IMR-90 (cell line): ENCODE data around the gene TNFRSF1A. TPM values are rescaled to one million over a fixed set of nuclear protein-coding genes. Genes with fewer than 3 reads are reported as not detected.

Experiments
- ATAC-seq: fragments of 200-7000 bp; cut with Tn5 transposase; 2 replicates; pipeline ENCODE4 v1.9.1; 2020; ENCODE audit warnings: low read depth, mild to moderate bottlenecking, moderate library complexity
- BruUV-seq: library from RNA; stranded (reverse); fragments of 400-500 nt; replicated peaks from 2 replicates; lab custom pipeline; 2021; lab: Mats Ljungman, UMichigan
- CTCF ChIA-PET: fragments of 300-600 bp; formaldehyde crosslinking; extraction: SDS; loops from one replicate; lab custom pipeline; 2021; ENCODE audit warnings: antibody characterized with exemption; lab: Yijun Ruan, JAX
- POLR2A ChIA-PET: fragments of 300-600 bp; sonication (Branson Sonifier 250); formaldehyde crosslinking; loops from one replicate; lab custom pipeline; 2022; ENCODE audit warnings: antibody characterized with exemption; ENCODE audit not compliant: unreplicated experiment; lab: Charles Lee
- DNase-seq: peaks from one replicate; pipeline ENCODE4 v3.0.0; 2013
- H2AFZ ChIP-seq: replicated peaks from 2 replicates; pipeline ENCODE3; 2013; ENCODE audit warnings: low read length, mild to moderate bottlenecking; ENCODE audit not compliant: poor library complexity
- H2AK5ac ChIP-seq: 2 replicates; pipeline ENCODE4 v1.6.1; 2013; ENCODE audit warnings: low read depth, low read length, inconsistent platforms
- H2AK9ac ChIP-seq: replicated peaks from 2 replicates; pipeline ENCODE3; 2013; ENCODE audit warnings: mild to moderate bottlenecking, low read depth, low read length, moderate library complexity; ENCODE audit not compliant: poor library complexity
- H2BK120ac ChIP-seq: 2 replicates; pipeline ENCODE4 v1.6.1; 2013; ENCODE audit warnings: low read depth, low read length, inconsistent platforms
- H2BK15ac ChIP-seq: 3 replicates; pipeline ENCODE4 v1.6.1; 2013; ENCODE audit warnings: low read depth, low read length, inconsistent platforms
- H2BK20ac ChIP-seq: 2 replicates; pipeline ENCODE4 v1.6.1; 2013; ENCODE audit warnings: low read depth, mild to moderate bottlenecking, inconsistent platforms, low read length, moderate library complexity
- H2BK5ac ChIP-seq: 2 replicates; pipeline ENCODE4 v1.6.1; 2013; ENCODE audit warnings: mild to moderate bottlenecking, low read depth, low read length, inconsistent platforms; ENCODE audit not compliant: poor library complexity, severe bottlenecking
- H3K14ac ChIP-seq: replicated peaks from 2 replicates; pipeline ENCODE4 v1.6.1; 2013; ENCODE audit warnings: low read depth, low read length, inconsistent platforms
- H3K18ac ChIP-seq: 2 replicates; pipeline ENCODE4 v1.6.1; 2013; ENCODE audit warnings: low read depth, low read length, control low read depth
- H3K23ac ChIP-seq: 2 replicates; pipeline ENCODE4 v1.6.1; 2013; ENCODE audit warnings: low read depth, low read length, inconsistent platforms
- H3K27ac ChIP-seq: 2 replicates; pipeline ENCODE4 v1.5.1; 2013; ENCODE audit warnings: mild to moderate bottlenecking, control low read depth, low read length; ENCODE audit not compliant: insufficient read depth
- H3K27me3 ChIP-seq: 2 replicates; pipeline ENCODE4 v1.6.1; 2013; ENCODE audit warnings: low read length; ENCODE audit not compliant: control insufficient read depth, insufficient read depth
- H3K36me3 ChIP-seq: 2 replicates; pipeline ENCODE4 v1.6.1; 2013; ENCODE audit warnings: low read length, mixed read lengths; ENCODE audit not compliant: control insufficient read depth, insufficient read depth
- H3K4ac ChIP-seq: 2 replicates; pipeline ENCODE4 v1.6.1; 2013; ENCODE audit warnings: low read depth, low read length, inconsistent platforms
- H3K4me1 ChIP-seq: 2 replicates; pipeline ENCODE4 v1.6.1; 2013; ENCODE audit warnings: low read length, mixed read lengths; ENCODE audit not compliant: control insufficient read depth, insufficient read depth
- H3K4me2 ChIP-seq: 2 replicates; pipeline ENCODE4 v1.6.1; 2013; ENCODE audit warnings: low read depth, mild to moderate bottlenecking, control low read depth, low read length, moderate library complexity
- H3K4me3 ChIP-seq: 2 replicates; pipeline ENCODE4 v1.5.1; 2013; ENCODE audit warnings: low read depth, mild to moderate bottlenecking, control low read depth, low read length, moderate library complexity; ENCODE audit not compliant: insufficient read depth
- H3K56ac ChIP-seq: 2 replicates; pipeline ENCODE4 v1.6.1; 2013; ENCODE audit warnings: low read length, inconsistent platforms; ENCODE audit not compliant: insufficient read depth; ENCODE audit errors: extremely low read depth
- H3K79me1 ChIP-seq, 2 experiments: 2 replicates each; pipeline ENCODE4 v1.6.1; 2013; ENCODE audit warnings: low read length in 2 of 2, inconsistent platforms in 1 of 2, low read depth in 1 of 2
- H3K9ac ChIP-seq: 2 replicates; pipeline ENCODE4 v1.6.1; 2013; ENCODE audit warnings: low read depth, low read length, control low read depth
- H3K9me1 ChIP-seq: 2 replicates; pipeline ENCODE4 v1.6.1; 2013; ENCODE audit warnings: low read length, inconsistent platforms; ENCODE audit not compliant: insufficient read depth
- H3K9me3 ChIP-seq: 2 replicates; pipeline ENCODE4 v1.6.1; 2013; ENCODE audit warnings: low read length; ENCODE audit not compliant: control insufficient read depth, insufficient read depth
- H4K20me1 ChIP-seq: 2 replicates; pipeline ENCODE4 v1.6.1; 2013; ENCODE audit warnings: low read length, inconsistent platforms; ENCODE audit not compliant: insufficient read depth
- H4K5ac ChIP-seq: 2 replicates; pipeline ENCODE4 v1.6.1; 2013; ENCODE audit warnings: mild to moderate bottlenecking, low read depth, low read length, control low read depth
- H4K8ac ChIP-seq, 2 experiments: 2 replicates each; pipeline ENCODE4 v1.6.1; 2013; ENCODE audit warnings: low read depth in 2 of 2, low read length in 2 of 2, control low read depth in 1 of 2, inconsistent platforms in 1 of 2
- H4K91ac ChIP-seq: 2 replicates; pipeline ENCODE4 v1.6.1; 2013; ENCODE audit warnings: low read depth, low read length, inconsistent platforms; ENCODE audit not compliant: insufficient read depth
- CEBPB ChIP-seq: IDR thresholded peaks from 2 replicates; pipeline ENCODE4 v1.6.1; 2012; ENCODE audit warnings: low read depth, low read length, improper control_type of control experiment
- POLR2A ChIP-seq: IDR thresholded peaks from 2 replicates; pipeline ENCODE4 v1.6.1; 2012; ENCODE audit warnings: mild to moderate bottlenecking, low read depth, low read length
- RAD21 ChIP-seq: IDR thresholded peaks from 2 replicates; pipeline ENCODE4 v1.6.1; 2012; ENCODE audit warnings: low read length, improper control_type of control experiment
- RFX5 ChIP-seq: IDR thresholded peaks from 2 replicates; pipeline ENCODE4 v1.8.0; 2012; ENCODE audit warnings: low read depth, mild to moderate bottlenecking, low read length, moderate library complexity
- SMC3 ChIP-seq: fragments of 150-350 bp; IDR thresholded peaks from 2 replicates; pipeline ENCODE4 v1.6.1; 2016; ENCODE audit warnings: low read depth, mild to moderate bottlenecking, antibody characterized with exemption, low read length, moderate library complexity
- WGBS, 2 experiments: methylation state at CpG; one replicate each; pipeline versions ENCODE4 v1.1.5 to v1.1.7; 2013; ENCODE audit warnings: missing lambda C conversion rate in 2 of 2; ENCODE audit not compliant: insufficient read length in 1 of 2; ENCODE audit errors: extremely low coverage in 2 of 2; 5-methylcytosine and 5-hydroxymethylcytosine counted together
- dilution Hi-C: fragments of 300-500 bp; cut with HindIII; formaldehyde crosslinking; loops from one replicate; pipeline ENCODE4 v1.14.3; 2018; ENCODE audit warnings: low sequenced_read_pairs; ENCODE audit not compliant: unreplicated experiment
- in situ Hi-C: fragments of 300-500 bp; cut with MboI; formaldehyde crosslinking; loops from 3 replicates; pipeline ENCODE4 v1.14.3; 2019; ENCODE audit warnings: low sequenced_read_pairs, inconsistent platforms, mixed read lengths
- intact Hi-C: fragments of 100-400 bp; cut with micrococcal nuclease; formaldehyde crosslinking; loops from 2 replicates; pipeline ENCODE4 v1.10.0; 2022
- polyA plus RNA-seq, 3 experiments: library from polyadenylated mRNA; depleted of rRNA; stranded (reverse); fragments of >200 nt; gene quantifications; 2 replicates each; pipeline ENCODE4 v1.2.3, GENCODE V29; 2012; ENCODE audit warnings: low replicate concordance in 1 of 3
- total RNA-seq: library from RNA; depleted of rRNA; stranded (reverse); fragments of >200 nt; gene quantifications from 2 replicates; pipeline ENCODE4 v1.2.3, GENCODE V29; 2012
- TF ChIP-seq, protein P1 (sequence below): conservative IDR thresholded peaks from 2 replicates; pipeline ENCODE4 v1.5.1; 2012; ENCODE audit warnings: mild to moderate bottlenecking, low read depth, low read length, improper control_type of control experiment

TNFRSF1A gene
- total and polyA plus RNA-seq, 2 of the 4 experiments (the other 2 are of a cell fraction): 79.6 to 136 TPM

- WGBS, 2 experiments: no CpG with 5 or more reads among the region's 5 CpGs
- Histone ChIP-seq H3K4ac (peak overlapping the region; percentile 71; the same call in 1 of the 2 replicates), H3K14ac (peak overlapping the region; percentile 67; the same call in 1 of the 2 replicates), H3K4me2 (peak overlapping the region; percentile 82), H3K9me3 (no peaks in the 10 kb centered on the region), H3K36me3 (no peaks in the 10 kb centered on the region), H2BK15ac (peak overlapping the region; percentile 67; the same call in 2 of the 3 replicates), H3K4me3 (no peak overlapping the region), H2AK9ac (no peak overlapping the region), H3K18ac (peak overlapping the region; percentile 80; the same call in 1 of the 2 replicates), H3K27me3 (no peaks in the 10 kb centered on the region), H2BK120ac (peak overlapping the region; percentile 81), H3K9me1 (no peaks in the 10 kb centered on the region), H3K9ac (no peak overlapping the region), H3K23ac (no peak overlapping the region; the same call in 1 of the 2 replicates), H4K5ac (0 out of 2 replicates have a peak overlapping the region, but pooled peaks have one; percentile 80), H3K56ac (no peak overlapping the region), H2BK5ac (peak overlapping the region; percentile 98), H3K4me1 (peaks cover 9% of the 10 kb centered on the region), H4K91ac (peak overlapping the region; percentile 20; the same call in 1 of the 2 replicates), H2AFZ (no peak overlapping the region), H4K8ac (peak overlapping the region; percentile 40 to 72; a peak in 3 of 4 replicates), H3K79me1 (no peaks in the 10 kb centered on the region), H3K27ac (peak overlapping the region; percentile 73; the same call in 1 of the 2 replicates), H2BK20ac (peak overlapping the region; percentile 94), H4K20me1 (no peaks in the 10 kb centered on the region), H2AK5ac (peak overlapping the region; percentile 91)
- in situ Hi-C loops: loop anchor here (5.0 to 25.0 kb wide), 2 partner anchors 301 to 826 kb away; no protein-coding TSS in a partner anchor
- intact Hi-C loops: loop anchor here (10.0 kb wide), 1 partner anchor 783 kb away; no protein-coding TSS in a partner anchor
- ChIA-PET CTCF (interaction anchor here (0.6 kb wide), 1 partner anchor 172 kb away, joined by 3 read pairs; no protein-coding TSS in a partner anchor), POLR2A (no interaction called here)
- peak; percentile 88 for DNase-seq
- ATAC-seq: peak; percentile 2; the same call in 1 of the 2 replicates
- dilution Hi-C loops: no loop called here
- TF ChIP-seq RFX5 (no peak), RAD21 (no peak), POLR2A (no peak), SMC3 (no peak), CEBPB (no peak)
- TF ChIP-seq, protein P1, sequence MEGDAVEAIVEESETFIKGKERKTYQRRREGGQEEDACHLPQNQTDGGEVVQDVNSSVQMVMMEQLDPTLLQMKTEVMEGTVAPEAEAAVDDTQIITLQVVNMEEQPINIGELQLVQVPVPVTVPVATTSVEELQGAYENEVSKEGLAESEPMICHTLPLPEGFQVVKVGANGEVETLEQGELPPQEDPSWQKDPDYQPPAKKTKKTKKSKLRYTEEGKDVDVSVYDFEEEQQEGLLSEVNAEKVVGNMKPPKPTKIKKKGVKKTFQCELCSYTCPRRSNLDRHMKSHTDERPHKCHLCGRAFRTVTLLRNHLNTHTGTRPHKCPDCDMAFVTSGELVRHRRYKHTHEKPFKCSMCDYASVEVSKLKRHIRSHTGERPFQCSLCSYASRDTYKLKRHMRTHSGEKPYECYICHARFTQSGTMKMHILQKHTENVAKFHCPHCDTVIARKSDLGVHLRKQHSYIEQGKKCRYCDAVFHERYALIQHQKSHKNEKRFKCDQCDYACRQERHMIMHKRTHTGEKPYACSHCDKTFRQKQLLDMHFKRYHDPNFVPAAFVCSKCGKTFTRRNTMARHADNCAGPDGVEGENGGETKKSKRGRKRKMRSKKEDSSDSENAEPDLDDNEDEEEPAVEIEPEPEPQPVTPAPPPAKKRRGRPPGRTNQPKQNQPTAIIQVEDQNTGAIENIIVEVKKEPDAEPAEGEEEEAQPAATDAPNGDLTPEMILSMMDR: peak; percentile 13; the same call in 1 of the 2 replicates
- BruUV-seq: no TSS peak
Measured at GRCh38 chr12:6288235-6288634, 53.6 kb downstream of the TNFRSF1A start.
